Fibroblast of mammary gland (primary cell): ENCODE results near the gene COPS8.

Source experiments
- DNase-seq: peaks from one replicate; pipeline ENCODE4 v3.0.0-alpha.2; 2010; ENCODE audit warnings: low read depth
- H3K4me3 ChIP-seq: 2 replicates; pipeline ENCODE4 v1.5.1; 2011; ENCODE audit warnings: low read depth, mild to moderate bottlenecking, low read length, moderate library complexity; ENCODE audit not compliant: control insufficient read depth
- CTCF ChIP-seq: conservative IDR thresholded peaks from 2 replicates; pipeline ENCODE4 v1.5.1; 2011; ENCODE audit warnings: low read depth, low read length, inconsistent platforms; ENCODE audit not compliant: control insufficient read depth, insufficient read depth

COPS8 gene

GRCh38 chr2:237090906-237091305, 5.2 kb downstream of the COPS8 start:
- DNase-seq = peak; percentile 87
- H3K4me3 ChIP-seq = no peak overlapping the region
- no peak for TF ChIP-seq CTCF

- TF ChIP-seq CTCF = no peak
- DNase-seq = peak; percentile 94
- H3K4me3 ChIP-seq = no peak overlapping the region
Measured at GRCh38 chr2:237091779-237092436, 6.2 kb downstream of the COPS8 start.

GRCh38 chr2:237092506-237092905, 6.8 kb downstream of the COPS8 start:
- no peak for TF ChIP-seq CTCF
- H3K4me3 ChIP-seq = no peak overlapping the region
- no peak for DNase-seq

- no peak overlapping the region for H3K4me3 ChIP-seq
- peak; percentile 90 for DNase-seq
- TF ChIP-seq CTCF = peak; percentile 74
Measured at GRCh38 chr2:237092920-237093781, 7.5 kb downstream of the COPS8 start.

DNA sequence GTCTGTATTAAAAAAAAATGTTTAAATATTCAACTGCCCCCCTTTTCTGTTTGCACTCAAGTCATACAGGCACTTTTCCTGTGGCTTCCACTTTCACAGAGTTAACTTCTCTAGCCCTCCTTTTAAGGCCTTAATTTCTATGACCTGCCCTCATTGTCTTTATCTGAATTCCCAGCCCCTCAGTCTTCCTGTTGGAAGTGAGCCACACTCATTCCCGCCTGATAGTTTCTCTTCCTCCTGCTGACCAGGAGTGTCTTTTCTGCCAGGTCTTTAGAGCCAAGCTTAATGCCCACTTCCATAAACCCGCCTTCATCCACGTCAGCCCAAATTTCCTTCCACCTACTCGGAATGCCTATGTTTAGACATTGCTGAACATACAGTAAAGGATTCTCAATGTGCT, 10.5 kb downstream of the COPS8 start:
- peak; percentile 57 for DNase-seq
- H3K4me3 ChIP-seq = no peak overlapping the region
- no peak for TF ChIP-seq CTCF

- no peak overlapping the region for H3K4me3 ChIP-seq
- peak; percentile 95 for DNase-seq
- no peak for TF ChIP-seq CTCF
Measured at GRCh38 chr2:237096911-237097310, 11.2 kb downstream of the COPS8 start.
